ENCODE data around the gene CEP63. TPM values are rescaled to one million over a fixed set of nuclear protein-coding genes. Genes with fewer than 3 reads are reported as not detected.

CEP63 gene
- total RNA-seq, 2 donors from 2014 or later: 21.2 to 33.0 TPM

- H3K36me3 ChIP-seq (ENCODE audit: control insufficient read depth, insufficient read depth, low read length): no peaks in the 10 kb centered on the region
- no peak overlapping the region for H3K27ac ChIP-seq (ENCODE audit: low read depth, low read length)
- Mint-ChIP-seq H3K27ac (no peak overlapping the region), H3K4me1 (peaks cover 6% of the 10 kb centered on the region), H3K27me3 (ENCODE audit: insufficient read depth) (peaks cover 3% of the 10 kb centered on the region), H3K9me3 (peaks cover 3% of the 10 kb centered on the region), H3K36me3 (ENCODE audit: low read depth) (no peaks in the 10 kb centered on the region), H3K4me3 (no peak overlapping the region)
- H3K4me1 ChIP-seq (ENCODE audit: control insufficient read depth, insufficient read depth, low read length): peaks cover 3% of the 10 kb centered on the region
- 89 to 94% methylated on average over 3 of the region's 3 CpGs for WGBS, 2 experiments (ENCODE audit: insufficient coverage in 1 of 2, insufficient read length in 1 of 2)
- no peak overlapping the region for H3K9ac ChIP-seq (ENCODE audit: extremely low read depth, low read length, poor library complexity, severe bottlenecking)
- TF ChIP-seq, protein P1, sequence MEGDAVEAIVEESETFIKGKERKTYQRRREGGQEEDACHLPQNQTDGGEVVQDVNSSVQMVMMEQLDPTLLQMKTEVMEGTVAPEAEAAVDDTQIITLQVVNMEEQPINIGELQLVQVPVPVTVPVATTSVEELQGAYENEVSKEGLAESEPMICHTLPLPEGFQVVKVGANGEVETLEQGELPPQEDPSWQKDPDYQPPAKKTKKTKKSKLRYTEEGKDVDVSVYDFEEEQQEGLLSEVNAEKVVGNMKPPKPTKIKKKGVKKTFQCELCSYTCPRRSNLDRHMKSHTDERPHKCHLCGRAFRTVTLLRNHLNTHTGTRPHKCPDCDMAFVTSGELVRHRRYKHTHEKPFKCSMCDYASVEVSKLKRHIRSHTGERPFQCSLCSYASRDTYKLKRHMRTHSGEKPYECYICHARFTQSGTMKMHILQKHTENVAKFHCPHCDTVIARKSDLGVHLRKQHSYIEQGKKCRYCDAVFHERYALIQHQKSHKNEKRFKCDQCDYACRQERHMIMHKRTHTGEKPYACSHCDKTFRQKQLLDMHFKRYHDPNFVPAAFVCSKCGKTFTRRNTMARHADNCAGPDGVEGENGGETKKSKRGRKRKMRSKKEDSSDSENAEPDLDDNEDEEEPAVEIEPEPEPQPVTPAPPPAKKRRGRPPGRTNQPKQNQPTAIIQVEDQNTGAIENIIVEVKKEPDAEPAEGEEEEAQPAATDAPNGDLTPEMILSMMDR (conservative IDR thresholded peaks at IDR 0.05): no peak
- H3K9me3 ChIP-seq (ENCODE audit: control insufficient read depth, low read length): peaks cover 8% of the 10 kb centered on the region
- no peak overlapping the region for H3K4me3 ChIP-seq (ENCODE audit: low read length)
- H3K27me3 ChIP-seq (ENCODE audit: control insufficient read depth, insufficient read depth, low read length, poor library complexity, severe bottlenecking): no peaks in the 10 kb centered on the region
- DNase-seq: peak; percentile 23
Measured at GRCh38 chr3:134446800-134447199, 39.1 kb upstream of the CEP63 start.

DNA sequence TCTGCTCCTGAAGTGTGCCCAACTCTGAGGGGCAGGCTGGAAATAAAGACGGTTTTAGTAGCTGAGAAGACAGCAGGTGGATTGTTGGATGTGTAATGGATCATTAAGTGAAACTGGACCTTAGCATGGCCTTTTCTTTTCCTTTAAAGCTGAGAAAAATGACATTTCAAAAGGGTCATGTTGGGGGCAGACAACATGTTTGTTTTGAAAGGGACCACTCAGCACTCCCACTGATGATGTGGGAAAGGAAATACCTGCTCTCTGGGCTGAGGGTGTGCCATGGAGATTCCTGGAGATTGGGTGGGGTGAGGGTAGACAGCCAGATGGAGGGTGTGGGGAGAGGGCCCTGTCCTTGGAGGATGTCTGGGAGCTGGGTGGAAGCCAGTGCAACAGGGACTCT lies 38.5 kb upstream of the CEP63 start:
- peaks cover 3% of the 10 kb centered on the region for H3K9me3 Mint-ChIP-seq
- Histone ChIP-seq H3K4me1 (ENCODE audit: control insufficient read depth, insufficient read depth, low read length) (peaks cover 3% of the 10 kb centered on the region), H3K4me3 (ENCODE audit: low read length) (no peak overlapping the region), H3K27me3 (ENCODE audit: control insufficient read depth, insufficient read depth, low read length, poor library complexity, severe bottlenecking) (no peaks in the 10 kb centered on the region), H3K9ac (ENCODE audit: extremely low read depth, low read length, poor library complexity, severe bottlenecking) (no peak overlapping the region), H3K36me3 (ENCODE audit: control insufficient read depth, insufficient read depth, low read length) (no peaks in the 10 kb centered on the region), H3K27ac (ENCODE audit: low read depth, low read length) (no peak overlapping the region), H3K9me3 (ENCODE audit: control insufficient read depth, low read length) (peaks cover 8% of the 10 kb centered on the region)
- TF ChIP-seq, protein P1 (conservative IDR thresholded peaks at IDR 0.05): no peak
- WGBS, 2 experiments (ENCODE audit: insufficient coverage in 1 of 2, insufficient read length in 1 of 2): 86 to 87% methylated on average over 1 of the region's 1 CpG
- peak; percentile 10 for DNase-seq
- no peak overlapping the region for H3K4me3 Mint-ChIP-seq
- H3K27ac Mint-ChIP-seq: no peak overlapping the region
- H3K27me3 Mint-ChIP-seq (ENCODE audit: insufficient read depth): peaks cover 8% of the 10 kb centered on the region
- H3K36me3 Mint-ChIP-seq (ENCODE audit: low read depth): no peaks in the 10 kb centered on the region
- H3K4me1 Mint-ChIP-seq: peaks cover 6% of the 10 kb centered on the region

- Histone ChIP-seq H3K4me1 (ENCODE audit: control insufficient read depth, insufficient read depth, low read length) (peaks cover 3% of the 10 kb centered on the region), H3K36me3 (ENCODE audit: control insufficient read depth, insufficient read depth, low read length) (no peaks in the 10 kb centered on the region), H3K9me3 (ENCODE audit: control insufficient read depth, low read length) (peaks cover 8% of the 10 kb centered on the region), H3K27me3 (ENCODE audit: control insufficient read depth, insufficient read depth, low read length, poor library complexity, severe bottlenecking) (no peaks in the 10 kb centered on the region), H3K27ac (ENCODE audit: low read depth, low read length) (no peak overlapping the region), H3K4me3 (ENCODE audit: low read length) (no peak overlapping the region), H3K9ac (ENCODE audit: extremely low read depth, low read length, poor library complexity, severe bottlenecking) (no peak overlapping the region)
- Mint-ChIP-seq H3K9me3 (peaks cover 3% of the 10 kb centered on the region), H3K27me3 (ENCODE audit: insufficient read depth) (peaks cover 10% of the 10 kb centered on the region), H3K36me3 (ENCODE audit: low read depth) (no peaks in the 10 kb centered on the region), H3K27ac (no peak overlapping the region), H3K4me1 (peaks cover 8% of the 10 kb centered on the region), H3K4me3 (no peak overlapping the region)
- TF ChIP-seq, protein P1 (conservative IDR thresholded peaks at IDR 0.05): no peak
- DNase-seq: no peak
- WGBS, 2 experiments (ENCODE audit: insufficient coverage in 1 of 2, insufficient read length in 1 of 2): 94 to 95% methylated on average over 2 to 5 of the region's 5 CpGs
Measured at GRCh38 chr3:134448664-134449063, 37.2 kb upstream of the CEP63 start.

Measured in endodermal cell (in vitro differentiated cells).